ENCODE measurements around the gene UGT1A4.

UGT1A4 gene

DNA sequence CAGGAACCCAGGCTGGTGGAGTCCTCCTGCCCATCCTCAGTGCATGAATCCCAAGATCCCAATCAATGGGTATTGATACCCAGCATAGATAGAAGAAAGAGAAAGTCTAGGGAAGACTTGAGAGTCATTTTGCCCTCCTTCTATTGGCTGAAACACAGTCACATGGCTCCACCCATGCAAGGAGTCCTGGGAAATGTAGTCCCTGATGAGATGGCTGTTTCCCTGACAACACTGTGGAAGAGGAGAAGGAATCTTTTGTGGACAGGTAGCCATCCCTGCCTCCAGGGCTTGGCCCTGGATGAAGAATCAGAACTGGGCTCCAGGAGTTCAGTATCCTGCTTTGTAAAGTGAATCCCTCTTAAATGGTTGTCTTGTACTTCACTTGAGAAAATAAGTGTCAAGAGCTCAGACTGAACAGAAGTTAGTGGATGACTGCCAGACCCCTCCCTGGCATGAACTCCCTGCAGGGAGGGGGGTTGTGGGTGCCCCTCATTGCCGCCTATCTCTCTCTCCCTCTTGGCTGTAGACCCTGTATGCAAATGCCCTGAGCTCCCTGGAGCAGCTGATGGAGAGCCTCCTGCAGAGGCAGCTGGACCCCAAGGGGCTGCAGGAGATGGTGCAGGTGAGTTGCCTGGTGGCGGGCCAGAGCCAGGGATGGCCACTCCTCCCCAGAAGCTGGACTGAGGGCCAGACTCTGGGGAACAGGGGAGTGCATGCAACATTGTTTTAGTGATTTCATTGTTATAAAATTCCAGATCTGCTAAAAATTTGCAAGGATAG, 95.7 kb downstream of the UGT1A4 start:
- DNase-seq: no peak

DNA sequence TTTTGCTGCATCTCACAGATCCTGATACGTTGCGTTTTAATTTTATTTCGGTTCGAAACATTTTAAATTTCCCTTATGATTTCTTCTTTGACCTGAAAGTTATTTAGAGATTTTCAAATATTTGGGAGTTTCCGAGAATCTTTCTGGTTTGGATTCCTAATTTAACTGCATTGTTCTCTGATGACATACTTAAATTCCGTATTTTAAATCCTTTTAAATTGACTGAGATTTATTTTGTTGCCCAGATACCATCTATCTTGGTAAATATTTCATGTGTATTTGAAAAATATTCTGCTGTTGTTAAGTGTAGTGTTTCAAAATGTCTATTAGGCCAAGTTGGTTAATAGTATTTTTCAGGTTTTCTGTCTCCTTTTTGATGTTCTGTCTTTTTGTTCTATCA, 97.3 kb downstream of the UGT1A4 start:
- no peak for DNase-seq

GRCh38 chr2:233816334-233816733, 97.8 kb downstream of the UGT1A4 start:
- no peak for DNase-seq

- DNase-seq: no peak
Measured at GRCh38 chr2:233816771-233817170, 98.2 kb downstream of the UGT1A4 start.

DNA sequence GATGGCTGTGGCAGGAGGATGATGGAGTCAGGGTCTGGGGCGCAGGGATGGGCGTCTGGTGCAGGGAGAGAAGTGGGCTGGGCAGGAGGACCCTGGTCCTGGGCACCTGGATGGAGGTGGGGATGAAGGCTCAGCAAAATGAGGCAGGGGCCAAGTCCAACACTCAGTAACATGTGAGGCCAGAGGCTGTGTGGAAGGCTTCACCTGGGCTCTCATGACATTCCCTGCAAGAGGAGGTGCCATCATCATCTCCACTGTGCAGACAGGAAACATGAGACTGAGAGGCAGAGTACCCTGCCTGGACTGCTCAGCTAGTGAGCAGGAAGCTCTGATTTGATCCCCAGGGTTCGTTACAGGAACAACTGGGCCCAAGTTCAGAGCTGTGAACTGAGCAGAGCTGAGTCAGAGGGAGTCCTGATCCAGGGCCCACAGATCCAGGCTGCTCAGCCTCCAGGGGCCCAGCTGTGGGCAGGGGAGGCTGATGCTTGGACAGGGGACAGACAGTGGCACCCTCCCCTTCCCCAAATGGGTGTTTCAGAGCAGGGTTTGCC, 98.9 kb downstream of the UGT1A4 start:
- DNase-seq: no peak

DNA sequence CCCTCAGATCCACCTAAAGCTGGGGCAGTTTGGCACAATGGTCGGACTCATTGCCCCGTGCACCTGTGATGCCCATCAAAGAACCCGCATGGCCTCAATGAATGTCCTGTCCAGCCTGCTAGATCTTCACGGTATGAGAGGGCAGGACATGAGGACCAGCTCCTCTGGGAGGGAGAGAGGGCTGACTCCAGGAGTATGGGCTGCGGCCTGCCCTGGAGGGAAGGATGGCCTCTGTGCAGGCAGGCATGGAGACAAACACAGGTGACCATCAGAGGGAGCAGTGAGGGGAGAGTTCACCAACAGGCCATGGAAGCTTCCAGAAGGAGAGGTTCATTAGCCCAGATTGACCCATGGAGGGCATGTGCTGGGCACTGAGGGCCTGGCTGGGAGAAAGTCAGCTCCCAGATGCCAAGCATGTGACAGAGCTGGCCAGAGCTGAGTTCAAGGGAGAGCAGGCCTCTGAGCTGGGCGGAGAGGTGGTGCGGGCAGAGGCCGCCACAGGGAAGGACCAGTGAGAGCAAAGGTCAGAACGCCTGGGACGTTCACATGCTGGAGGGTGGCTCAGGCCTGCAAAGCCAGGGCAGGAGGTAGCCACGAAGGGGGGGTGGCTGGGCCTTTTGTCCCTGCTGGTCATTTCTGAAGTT, 99.6 kb downstream of the UGT1A4 start:
- DNase-seq: no peak

GRCh38 chr2:233818639-233819621, 100.4 kb downstream of the UGT1A4 start:
- no peak for DNase-seq

GRCh38 chr2:233819884-233820773, 101.6 kb downstream of the UGT1A4 start:
- no peak for DNase-seq

DNA sequence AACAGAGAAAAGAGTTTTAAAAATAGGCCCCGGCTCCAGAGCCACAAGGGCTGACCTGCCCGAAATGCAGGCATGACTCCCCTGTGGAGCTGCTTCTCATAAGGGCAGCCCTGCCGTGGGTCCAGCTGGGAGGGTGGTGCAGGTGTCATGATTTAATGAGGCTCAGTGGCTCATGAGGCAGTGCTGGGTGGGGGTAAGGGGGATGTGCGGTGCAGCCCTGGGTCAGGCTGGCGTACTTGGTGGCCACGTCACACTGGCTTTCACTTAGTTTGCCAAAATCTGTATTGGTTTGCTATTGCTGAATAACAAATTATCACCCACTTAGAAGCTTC, 102.2 kb downstream of the UGT1A4 start:
- DNase-seq: no peak

DNA sequence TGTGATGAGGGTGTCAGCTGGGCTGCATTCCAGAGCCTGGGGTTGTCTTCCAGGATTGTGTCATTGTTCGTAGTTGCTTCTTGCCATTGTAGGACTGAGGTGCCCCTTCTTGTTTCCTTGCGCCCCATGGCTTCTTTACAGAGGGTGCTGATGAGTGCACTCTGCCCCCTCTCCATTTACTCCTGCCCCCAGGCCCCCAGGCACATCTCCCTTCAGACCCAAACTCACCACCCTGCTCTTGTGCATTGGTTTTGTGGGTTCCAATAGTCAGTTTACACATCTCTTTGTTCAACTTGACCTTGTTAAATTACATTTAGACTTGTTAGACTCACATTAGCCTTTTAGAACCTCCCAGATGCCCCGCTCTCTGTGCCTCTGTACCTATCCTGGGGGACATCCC, 102.7 kb downstream of the UGT1A4 start:
- DNase-seq: no peak

DNA sequence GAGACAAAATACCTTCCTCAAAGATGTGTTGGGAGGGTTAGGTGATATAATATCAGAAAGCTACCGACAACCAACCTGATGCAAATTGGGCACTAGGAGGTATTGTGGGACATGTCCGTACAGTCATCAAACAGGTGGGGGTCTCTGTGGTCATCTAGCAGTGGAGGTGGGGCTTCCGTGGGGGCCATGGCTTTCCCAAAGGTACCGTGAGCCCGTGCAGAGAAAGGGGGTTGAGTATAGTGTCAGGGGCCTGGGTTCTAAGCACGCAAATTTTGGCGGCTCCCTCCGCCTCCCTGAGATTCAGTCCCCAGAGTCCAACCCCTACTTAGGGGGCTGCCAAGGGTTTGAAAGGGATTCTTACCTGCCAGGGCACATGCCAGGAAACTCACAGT, 103.2 kb downstream of the UGT1A4 start:
- DNase-seq: no peak

DNA sequence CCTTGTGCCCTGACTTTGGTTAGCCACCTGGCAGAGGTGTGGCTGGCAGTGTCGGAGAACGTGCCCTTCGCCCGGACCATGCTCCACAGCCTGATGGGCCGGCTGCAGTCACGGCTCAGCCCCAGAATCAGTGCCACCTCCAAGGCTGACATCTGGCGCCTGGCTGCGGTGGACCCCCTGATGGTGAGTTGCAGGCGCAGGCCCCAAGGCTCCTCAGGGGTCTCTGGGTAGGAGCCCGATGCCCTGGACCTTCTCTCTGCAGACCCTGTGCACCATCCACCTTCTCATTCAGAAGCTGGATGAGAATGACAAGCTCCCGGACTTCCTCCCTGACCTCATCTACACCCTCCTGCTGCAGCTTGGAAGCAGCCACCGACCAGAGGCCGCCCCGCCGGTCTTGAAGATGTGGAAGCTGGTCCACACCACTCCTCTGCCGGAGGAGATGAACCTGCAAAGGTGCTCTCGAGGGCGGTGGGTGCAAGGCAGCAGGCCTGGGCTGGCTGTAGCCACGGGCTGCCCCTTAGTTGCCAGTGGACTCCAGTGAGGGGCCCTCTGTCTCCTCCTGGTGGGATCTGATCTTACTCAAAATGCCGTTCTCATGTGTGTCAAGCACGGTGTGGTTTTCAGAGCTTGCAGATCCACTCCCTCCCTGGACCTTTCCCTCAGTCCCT, 103.7 kb downstream of the UGT1A4 start:
- DNase-seq: no peak
